Prostate gland (tissue), 2 donors: Measurements from ENCODE around the gene GPR22. TPM values are rescaled to one million over a fixed set of nuclear protein-coding genes. Genes with fewer than 3 reads are reported as not detected.

Experiments
- DNase-seq: peaks from one replicate; pipeline ENCODE4 v3.0.0-alpha.2; 2019; ENCODE audit warnings: low spot score
- H3K27ac ChIP-seq, 2 donors: fragments of 200-600 bp; sonication (generic); 2 replicates each; pipeline ENCODE4 v1.5.1; 2017 to 2019
- H3K27me3 ChIP-seq: fragments of 200-600 bp; sonication (generic); replicated peaks from 2 replicates; pipeline ENCODE4 v1.5.1; 2019; ENCODE audit not compliant: insufficient read depth
- H3K36me3 ChIP-seq, 2 donors: fragments of 200-600 bp; sonication (generic); 1 replicate in 1 of 2; 2 replicates in 1 of 2; pipeline versions ENCODE4 v1.5.1 to v1.8.1; 2017 to 2019
- H3K4me1 ChIP-seq: fragments of 200-600 bp; sonication (generic); replicated peaks from 2 replicates; pipeline ENCODE4 v1.5.1; 2019
- H3K4me3 ChIP-seq, 2 donors: fragments of 200-600 bp; sonication (generic); 2 replicates each; pipeline ENCODE4 v1.5.1; 2017 to 2019
- H3K9me3 ChIP-seq: fragments of 200-600 bp; sonication (generic); 2 replicates; pipeline ENCODE4 v1.5.1; 2017
- POLR2A ChIP-seq: fragments of 450-650 bp; IDR thresholded peaks from one replicate; pipeline ENCODE4 v1.6.1; 2016; ENCODE audit warnings: antibody characterized with exemption, mild to moderate bottlenecking
- POLR2AphosphoS5 ChIP-seq: sonication (generic); formaldehyde crosslinking; IDR thresholded peaks from one replicate; pipeline ENCODE4 v1.6.1; 2017; ENCODE audit warnings: antibody characterized with exemption
- WGBS: methylation state at CpG from one replicate; pipeline ENCODE4 v1.1.5; 2018; 5-methylcytosine and 5-hydroxymethylcytosine counted together
- intact Hi-C: fragments of 100-400 bp; cut with DNase I; formaldehyde crosslinking; loops from one replicate; pipeline ENCODE4 v1.14.2; 2022
- total RNA-seq, 2 donors: library from RNA; depleted of rRNA; stranded (reverse); fragments of >200 nt; gene quantifications; one replicate each; pipeline ENCODE4 v1.1.0, GENCODE V29; 2016
- TF ChIP-seq, protein P1 (sequence below), 4 experiments: fragments of 200-600 bp in 2 of 4; fragments of 450-650 bp in 2 of 4; sonication (generic) in 2 of 4; IDR thresholded peaks; 1 replicate in 3 of 4; 2 replicates in 1 of 4; pipeline ENCODE4 v1.5.1; 2016 to 2019; ENCODE audit warnings: antibody characterized with exemption in 4 of 4, mild to moderate bottlenecking in 2 of 4, moderate library complexity in 2 of 4

The GPR22 gene
- total RNA-seq, 2 donors from 2014 or later, result not detected

DNA sequence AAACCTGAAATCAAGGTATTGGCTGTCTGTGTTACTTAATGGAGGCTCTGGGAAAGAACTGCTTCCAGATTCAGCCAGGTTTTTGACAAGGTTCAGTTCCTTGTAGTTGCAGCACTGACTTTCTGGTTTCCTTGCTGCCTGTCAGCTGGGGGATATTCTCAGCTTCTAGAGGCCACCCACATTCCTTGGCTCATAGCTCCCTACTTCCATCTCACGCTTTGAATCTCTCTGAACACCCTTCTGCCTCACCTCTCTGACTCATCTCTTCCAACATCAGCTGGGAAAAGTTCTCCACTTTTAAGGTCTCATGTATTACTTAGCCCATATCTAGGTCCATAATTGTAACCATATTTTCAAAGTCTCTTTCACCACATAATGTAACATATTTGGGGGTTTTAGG is 22.9 kb upstream of the GPR22 start:
- Histone ChIP-seq H3K4me1 (no peaks in the 10 kb centered on the region), H3K36me3 (no peaks in the 10 kb centered on the region), H3K9me3 (no peaks in the 10 kb centered on the region), H3K27ac (no peak overlapping the region), H3K27me3 (no peaks in the 10 kb centered on the region), H3K4me3 (no peak overlapping the region)
- TF ChIP-seq, protein P1, sequence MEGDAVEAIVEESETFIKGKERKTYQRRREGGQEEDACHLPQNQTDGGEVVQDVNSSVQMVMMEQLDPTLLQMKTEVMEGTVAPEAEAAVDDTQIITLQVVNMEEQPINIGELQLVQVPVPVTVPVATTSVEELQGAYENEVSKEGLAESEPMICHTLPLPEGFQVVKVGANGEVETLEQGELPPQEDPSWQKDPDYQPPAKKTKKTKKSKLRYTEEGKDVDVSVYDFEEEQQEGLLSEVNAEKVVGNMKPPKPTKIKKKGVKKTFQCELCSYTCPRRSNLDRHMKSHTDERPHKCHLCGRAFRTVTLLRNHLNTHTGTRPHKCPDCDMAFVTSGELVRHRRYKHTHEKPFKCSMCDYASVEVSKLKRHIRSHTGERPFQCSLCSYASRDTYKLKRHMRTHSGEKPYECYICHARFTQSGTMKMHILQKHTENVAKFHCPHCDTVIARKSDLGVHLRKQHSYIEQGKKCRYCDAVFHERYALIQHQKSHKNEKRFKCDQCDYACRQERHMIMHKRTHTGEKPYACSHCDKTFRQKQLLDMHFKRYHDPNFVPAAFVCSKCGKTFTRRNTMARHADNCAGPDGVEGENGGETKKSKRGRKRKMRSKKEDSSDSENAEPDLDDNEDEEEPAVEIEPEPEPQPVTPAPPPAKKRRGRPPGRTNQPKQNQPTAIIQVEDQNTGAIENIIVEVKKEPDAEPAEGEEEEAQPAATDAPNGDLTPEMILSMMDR (IDR thresholded peaks at IDR 0.05), result no peak
- TF ChIP-seq POLR2AphosphoS5, result no peak
- no peak for TF ChIP-seq POLR2A
- DNase-seq, result no peak
- intact Hi-C loops, result no loop called here
- WGBS, result 96% methylated on average over 1 of the region's 1 CpG

DNA sequence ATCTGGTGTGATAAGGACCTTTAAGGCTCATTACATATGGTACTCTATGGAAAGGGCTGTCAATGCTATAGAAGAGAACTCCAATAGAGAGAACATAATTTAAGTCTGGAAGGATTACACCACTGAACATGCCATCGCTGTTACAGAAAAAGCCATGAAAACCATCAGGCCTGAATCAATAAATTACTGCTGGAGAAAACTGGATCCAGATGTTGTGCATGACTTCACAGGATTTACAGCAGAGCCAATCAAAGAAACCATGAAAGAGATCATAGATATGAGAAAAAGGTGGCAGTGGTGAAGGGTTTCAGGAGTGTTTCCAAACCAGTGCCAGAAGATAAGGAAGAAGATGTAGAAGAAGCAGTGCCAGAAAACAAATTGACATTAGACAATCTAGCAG is 18.9 kb upstream of the GPR22 start:
- WGBS, result 81% methylated on average over 1 of the region's 1 CpG
- Histone ChIP-seq H3K4me1 (no peaks in the 10 kb centered on the region), H3K9me3 (no peaks in the 10 kb centered on the region), H3K4me3 (no peak overlapping the region), H3K27me3 (no peaks in the 10 kb centered on the region), H3K36me3 (no peaks in the 10 kb centered on the region), H3K27ac (no peak overlapping the region)
- no peak for TF ChIP-seq POLR2AphosphoS5
- TF ChIP-seq, protein P1 (IDR thresholded peaks at IDR 0.05), result no peak
- TF ChIP-seq POLR2A, result no peak
- intact Hi-C loops, result no loop called here
- no peak for DNase-seq

DNA sequence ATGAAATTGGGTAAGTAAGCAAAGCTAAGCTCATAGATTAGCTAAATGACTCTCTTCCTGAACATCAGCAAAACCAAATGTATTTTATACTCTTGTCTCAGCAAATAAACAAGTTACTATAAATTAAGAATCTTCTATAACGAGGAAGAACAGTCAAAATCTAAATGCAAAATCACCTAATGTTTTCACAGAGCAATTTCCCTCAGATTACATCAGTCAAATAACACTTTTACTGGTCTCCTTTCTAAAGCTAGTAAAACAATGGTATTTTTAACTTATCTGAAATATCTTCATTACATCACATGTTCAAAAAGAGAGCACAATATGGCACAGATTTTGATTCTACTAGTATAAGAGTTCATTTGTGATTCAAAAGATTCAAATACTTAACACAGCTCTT is 16.5 kb upstream of the GPR22 start:
- Histone ChIP-seq H3K9me3 (no peaks in the 10 kb centered on the region), H3K4me3 (no peak overlapping the region), H3K36me3 (no peaks in the 10 kb centered on the region), H3K27me3 (no peaks in the 10 kb centered on the region), H3K4me1 (no peaks in the 10 kb centered on the region), H3K27ac (no peak overlapping the region)
- intact Hi-C loops, result no loop called here
- 63% methylated on average over 1 of the region's 1 CpG for WGBS
- no peak for DNase-seq
- TF ChIP-seq POLR2A (no peak), POLR2AphosphoS5 (no peak)
- TF ChIP-seq, protein P1 (IDR thresholded peaks at IDR 0.05), result no peak

DNA sequence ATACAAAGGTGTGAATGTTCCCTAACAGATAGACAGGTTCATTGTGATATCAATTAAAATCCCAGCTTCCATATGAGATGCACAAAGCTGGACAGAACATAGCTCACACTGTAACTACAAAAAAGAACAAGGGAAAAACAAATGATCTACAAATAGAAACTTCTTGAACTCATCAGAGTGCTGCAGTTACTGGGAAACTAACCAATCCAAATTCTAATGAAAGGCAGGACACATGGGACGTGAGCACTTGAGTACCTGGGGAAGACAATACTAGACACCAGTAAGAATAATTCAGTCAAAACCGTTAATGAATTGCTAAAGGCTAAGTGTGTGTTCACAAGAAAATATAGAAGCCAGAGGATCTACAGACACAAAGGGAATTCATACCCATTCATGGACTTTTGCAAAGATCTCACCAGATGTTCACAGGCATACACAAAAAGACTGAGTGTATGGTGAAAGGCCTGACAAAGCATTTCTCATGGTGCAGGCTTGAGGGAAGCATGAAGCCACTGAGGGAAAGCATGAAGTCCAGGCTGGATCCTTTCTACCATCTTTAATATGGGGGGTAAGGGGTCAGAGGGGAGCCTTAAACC is 7.8 kb upstream of the GPR22 start:
- no peaks in the 10 kb centered on the region for H3K27me3 ChIP-seq
- no peaks in the 10 kb centered on the region for H3K36me3 ChIP-seq
- H3K4me1 ChIP-seq, result no peaks in the 10 kb centered on the region
- no peak overlapping the region for H3K27ac ChIP-seq
- intact Hi-C loops, result loop anchor here (2.0 to 10.0 kb wide), 3 partner anchors 257 to 675 kb away; no protein-coding TSS in a partner anchor
- WGBS, result 91% methylated on average over 2 of the region's 2 CpGs
- no peak overlapping the region for H3K4me3 ChIP-seq
- TF ChIP-seq POLR2A (no peak), POLR2AphosphoS5 (no peak)
- TF ChIP-seq, protein P1 (IDR thresholded peaks at IDR 0.05), result no peak
- no peaks in the 10 kb centered on the region for H3K9me3 ChIP-seq
- DNase-seq, result no peak
